ENCODE measurements around the gene ME3.
"Not testable (repeated sequence)": the region's sequence is repeated elsewhere in the genome, so short reads cannot be mapped to it uniquely, and the experiment has no call there.

ME3 gene

GRCh38 chr11:86558841-86559240, 113.6 kb downstream of the ME3 start:
- no peak for DNase-seq (ENCODE audit: low read depth in 2 of 2)

GRCh38 chr11:86558207-86558606, 114.2 kb downstream of the ME3 start:
- no peak for DNase-seq (ENCODE audit: low read depth in 2 of 2)

GRCh38 chr11:86555866-86556265, 116.5 kb downstream of the ME3 start:
- DNase-seq (ENCODE audit: low read depth in 2 of 2) = no peak

DNA sequence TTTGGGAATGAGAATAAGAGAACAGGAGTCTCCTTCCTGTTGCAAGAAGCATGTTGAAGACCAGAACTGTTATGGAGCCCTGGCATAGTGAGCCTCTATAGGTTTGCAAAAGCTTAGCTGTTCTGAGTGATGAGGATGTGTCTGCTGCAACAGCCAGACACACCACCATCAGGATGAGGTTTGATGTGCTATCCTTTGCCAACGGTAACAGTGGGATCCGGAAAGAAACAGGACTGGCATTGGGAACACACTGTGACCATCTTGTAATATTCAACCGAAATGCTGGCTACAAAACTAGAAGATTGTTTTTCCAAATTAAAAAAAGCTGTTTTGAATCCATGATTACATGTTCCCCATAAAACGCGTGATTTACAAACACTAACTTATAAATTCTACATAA, 117.0 kb downstream of the ME3 start:
- no peak for DNase-seq (ENCODE audit: low read depth in 2 of 2)

DNA sequence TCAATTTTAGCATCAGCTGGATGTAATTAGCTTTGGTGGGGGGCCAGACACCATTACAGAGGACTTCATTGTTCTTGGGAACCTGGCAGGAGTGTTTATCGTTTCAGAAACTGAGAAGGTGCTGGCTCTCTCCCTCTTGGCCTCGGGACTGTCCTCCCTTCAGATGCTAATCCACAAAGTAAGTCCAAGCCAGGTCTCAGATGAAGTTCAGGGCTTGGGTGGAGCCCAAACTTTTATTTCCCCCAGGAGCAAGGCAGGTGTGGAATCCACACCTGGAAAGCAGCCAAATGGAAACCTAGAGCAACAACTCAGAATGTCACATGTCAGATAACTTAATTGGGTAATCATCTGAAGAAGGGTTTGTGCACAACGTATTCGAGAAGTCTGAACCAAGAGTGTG, 119.2 kb downstream of the ME3 start:
- no peak for DNase-seq (ENCODE audit: low read depth in 2 of 2)

DNA sequence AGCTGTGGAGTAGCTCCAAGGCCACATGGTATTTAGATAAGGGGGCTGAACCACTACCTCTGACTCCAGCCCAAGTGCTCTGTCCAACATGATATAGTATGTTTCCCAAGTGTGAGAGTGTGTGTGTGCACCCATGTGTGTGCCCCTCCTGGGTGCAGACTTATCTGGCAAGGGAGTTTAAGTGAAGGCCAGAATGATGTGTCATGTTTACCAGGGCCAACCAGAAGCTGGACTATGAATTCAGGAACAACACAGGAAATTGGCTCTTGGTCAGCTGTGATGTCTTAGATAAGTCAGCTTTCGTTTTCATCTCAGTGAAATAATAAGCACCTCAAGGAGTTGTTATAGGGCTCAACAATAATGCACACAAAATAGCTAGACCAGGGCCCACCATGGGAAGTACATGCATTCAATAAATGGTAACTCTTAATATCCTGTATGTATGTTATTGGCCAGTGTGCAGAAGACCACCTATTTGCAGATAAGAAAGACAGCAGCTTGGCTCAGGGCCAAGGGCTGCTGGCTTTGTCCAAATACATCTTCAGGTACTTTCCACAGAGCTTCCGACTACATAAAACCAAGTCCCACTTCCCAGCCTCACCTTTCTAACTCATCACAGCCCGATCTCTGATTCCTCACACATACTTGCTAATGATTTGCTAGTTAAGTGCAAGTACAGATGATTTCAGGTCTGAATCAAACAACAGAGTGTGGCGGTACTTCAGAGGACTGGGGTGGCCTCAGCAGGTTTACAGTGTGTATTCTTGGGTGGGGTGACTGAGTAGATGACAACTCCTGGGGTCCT, 120.9 kb downstream of the ME3 start:
- no peak for DNase-seq (ENCODE audit: low read depth in 2 of 2)

- DNase-seq (ENCODE audit: low read depth in 2 of 2) = no peak
Observed at GRCh38 chr11:86550757-86551156, 121.7 kb downstream of the ME3 start.

DNA sequence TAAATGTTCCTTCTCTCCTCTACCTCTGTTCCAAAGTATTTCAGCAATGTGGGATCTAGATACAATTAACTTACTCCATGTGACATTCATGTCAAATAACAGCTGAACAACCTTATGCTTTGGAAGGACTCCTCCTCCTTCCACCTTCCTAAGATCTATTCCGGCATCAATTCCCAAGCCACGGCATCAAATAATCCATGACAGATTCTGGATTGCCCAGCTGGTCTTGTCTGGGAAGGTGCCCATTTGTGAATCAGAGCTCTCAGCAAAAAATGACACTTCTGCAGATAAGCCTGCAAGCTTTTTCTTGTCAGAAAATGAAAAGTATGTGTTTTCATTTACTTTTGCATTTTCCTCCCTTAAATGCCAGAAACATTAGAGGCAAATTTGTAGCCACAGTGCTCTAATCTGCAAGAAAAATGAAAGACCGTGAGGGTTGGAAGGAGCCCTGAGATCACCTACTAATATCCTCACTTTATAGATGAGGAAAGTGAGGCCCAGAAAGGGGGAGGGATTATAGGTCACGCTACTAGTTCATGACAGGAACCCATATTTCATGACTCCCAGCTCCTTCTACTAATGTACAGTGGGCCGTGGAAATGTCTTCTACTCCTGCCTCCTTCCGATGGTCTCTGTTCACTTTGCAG, 124.0 kb downstream of the ME3 start:
- DNase-seq (ENCODE audit: low read depth in 2 of 2) = no peak

DNA sequence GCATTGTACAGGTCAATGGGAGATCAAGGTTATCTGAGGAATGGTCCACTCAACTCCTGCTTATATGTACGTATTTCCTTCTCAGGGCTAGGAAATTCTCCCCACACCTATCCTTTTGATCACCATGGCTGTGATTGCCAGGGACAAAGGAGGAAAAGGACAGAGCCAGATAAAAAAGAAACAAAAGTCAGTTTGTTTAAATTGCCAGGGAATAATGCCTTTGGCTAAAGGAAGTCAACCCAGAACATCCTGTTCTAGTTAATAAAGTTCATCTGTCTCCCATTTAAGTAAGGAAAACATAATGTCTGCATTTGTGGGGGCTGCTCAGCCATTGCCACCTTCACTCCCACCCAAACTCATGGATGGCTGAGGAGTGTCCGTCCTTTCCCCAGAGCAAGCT, 124.7 kb downstream of the ME3 start:
- DNase-seq (ENCODE audit: low read depth in 2 of 2) = no peak

DNA sequence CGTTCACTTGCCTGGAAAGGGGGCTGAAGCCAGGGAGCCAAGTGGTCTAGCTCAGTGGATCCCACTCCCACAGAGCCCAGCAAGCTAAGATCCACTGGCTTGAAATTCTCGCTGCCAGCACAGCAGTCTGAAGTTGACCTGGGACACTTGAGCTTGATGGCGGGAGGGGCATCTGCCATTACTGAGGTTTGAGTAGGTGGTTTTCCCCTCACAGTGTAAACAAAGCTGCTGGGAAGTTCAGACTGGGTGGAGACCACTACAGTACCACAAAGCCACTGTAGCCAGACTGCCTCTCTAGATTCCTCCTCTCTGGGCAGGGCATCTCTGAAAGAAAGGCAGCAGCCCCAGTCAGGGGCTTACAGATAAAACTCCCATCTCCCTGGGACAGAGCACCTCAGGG, 131.1 kb downstream of the ME3 start:
- not testable (repeated sequence) for DNase-seq (ENCODE audit: low read depth in 2 of 2)

GRCh38 chr11:86538223-86538548, 134.2 kb downstream of the ME3 start:
- no peak for DNase-seq (ENCODE audit: low read depth in 2 of 2)

GRCh38 chr11:86537541-86538222, 134.7 kb downstream of the ME3 start:
- no peak for DNase-seq (ENCODE audit: low read depth in 2 of 2)

DNA sequence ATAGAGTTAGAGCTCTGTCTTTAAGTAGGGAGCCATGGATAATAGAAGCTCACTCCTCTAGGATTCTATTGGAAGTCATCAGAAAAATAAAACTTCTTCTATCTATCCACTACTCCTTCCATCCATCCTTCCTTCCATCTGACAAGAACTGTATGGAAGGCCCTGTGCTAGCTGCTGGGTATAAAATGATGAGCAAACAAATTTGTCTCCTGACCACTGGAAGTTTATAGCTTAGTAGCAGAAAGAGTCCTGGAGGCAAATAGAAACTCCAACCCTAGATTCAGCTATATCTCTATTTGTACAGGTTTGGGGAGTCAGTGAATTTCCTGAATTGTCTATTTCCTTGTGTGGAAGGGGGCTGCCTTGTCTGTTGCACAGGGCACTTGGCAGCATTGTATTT, 136.6 kb downstream of the ME3 start:
- DNase-seq (ENCODE audit: low read depth in 2 of 2) = no peak

DNA sequence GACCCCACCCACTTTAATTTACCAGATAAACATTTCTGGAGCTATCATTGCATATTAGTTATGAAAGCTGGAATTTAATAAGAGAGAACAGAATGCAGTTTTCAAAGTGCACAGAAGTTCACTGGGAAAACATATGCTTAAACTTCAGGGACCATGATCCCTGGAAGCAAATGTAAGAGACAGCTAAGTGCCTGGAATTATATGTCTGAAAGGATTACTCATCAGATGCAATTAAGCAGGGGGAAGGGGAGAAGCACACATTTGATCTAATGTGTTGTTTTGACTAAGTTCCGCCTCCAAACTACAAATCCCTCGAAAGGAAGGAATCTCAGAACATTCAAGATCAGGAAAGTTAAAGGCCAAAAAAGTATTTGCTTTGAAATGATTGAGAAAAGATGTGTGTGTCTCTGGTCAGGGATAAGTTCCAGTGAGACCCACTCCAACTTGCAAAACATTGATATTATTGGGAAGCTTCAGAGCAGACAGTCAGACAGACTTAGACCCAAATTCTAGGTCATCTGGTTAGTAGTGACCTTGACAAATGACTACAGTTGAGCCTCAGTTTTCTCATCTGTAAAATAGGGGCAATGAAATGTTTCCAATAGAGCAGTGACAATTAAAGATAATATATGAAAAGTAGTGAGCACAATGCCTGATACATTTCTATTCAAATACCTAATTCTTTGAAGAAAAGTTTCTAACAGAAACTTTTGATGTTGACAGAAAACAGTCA, 147.6 kb downstream of the ME3 start:
- DNase-seq (ENCODE audit: low read depth in 2 of 2) = no peak

- DNase-seq (ENCODE audit: low read depth in 2 of 2) = no peak
Observed at GRCh38 chr11:86523738-86524619, 148.4 kb downstream of the ME3 start.

DNA sequence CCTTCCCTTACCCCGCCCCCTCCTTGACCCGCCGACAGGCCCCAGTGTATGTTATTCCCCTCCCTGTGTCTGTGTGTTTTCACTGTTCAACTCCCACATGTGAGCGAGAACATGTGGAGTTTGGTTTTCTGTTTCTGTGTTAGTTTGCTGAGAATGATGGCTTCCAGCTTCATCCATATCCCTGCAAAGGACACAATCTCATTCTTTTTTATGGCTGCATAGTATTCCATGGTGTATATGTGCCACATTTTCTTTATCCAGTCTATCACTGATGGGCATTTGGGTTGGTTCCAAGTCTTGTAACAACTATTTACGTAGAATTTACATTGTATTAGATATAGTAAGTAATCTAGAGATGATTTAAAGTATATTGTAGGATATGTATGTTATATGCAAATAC, 149.9 kb downstream of the ME3 start:
- not testable (repeated sequence) for DNase-seq (ENCODE audit: low read depth in 2 of 2)

DNA sequence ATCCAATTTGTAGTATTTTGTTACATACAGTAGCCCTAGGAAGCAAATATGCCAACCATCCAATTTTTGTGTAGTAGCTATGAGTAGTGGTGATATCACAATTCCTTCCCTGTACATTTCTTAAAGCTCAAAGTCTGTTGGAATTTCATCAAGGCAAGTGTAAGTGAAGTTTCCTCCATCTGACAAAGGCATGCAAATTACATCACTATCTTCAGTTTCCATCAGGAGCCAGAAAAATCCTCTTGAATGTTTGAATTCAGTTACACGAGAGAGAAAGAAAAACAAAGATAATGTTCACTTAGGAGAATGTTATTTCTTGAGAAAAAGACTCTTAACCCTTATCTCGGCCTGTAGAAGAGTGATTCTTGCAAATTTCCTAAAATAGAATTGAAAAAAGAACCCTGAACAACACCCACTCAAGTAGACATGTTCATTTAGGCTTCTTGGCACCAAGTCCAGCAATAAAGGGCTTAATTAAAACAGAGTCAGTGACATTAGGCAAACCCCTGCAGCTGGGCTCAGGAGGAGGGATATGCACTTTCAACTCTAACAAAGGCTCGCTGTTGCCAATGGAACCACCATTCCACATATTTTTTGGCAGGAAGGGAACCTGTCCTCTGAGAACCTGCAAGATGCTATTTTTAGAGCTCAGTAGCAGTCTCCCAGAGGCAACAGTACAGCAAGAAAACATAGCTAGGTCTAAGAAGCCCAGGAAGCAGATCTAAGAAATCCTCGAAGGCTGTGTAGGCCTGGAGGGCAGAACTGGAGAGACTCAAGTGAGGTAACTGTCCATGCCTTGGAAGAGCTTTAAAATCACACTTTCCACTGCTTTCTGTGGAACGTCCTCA, 153.1 kb downstream of the ME3 start:
- no peak for DNase-seq (ENCODE audit: low read depth in 2 of 2)

DNA sequence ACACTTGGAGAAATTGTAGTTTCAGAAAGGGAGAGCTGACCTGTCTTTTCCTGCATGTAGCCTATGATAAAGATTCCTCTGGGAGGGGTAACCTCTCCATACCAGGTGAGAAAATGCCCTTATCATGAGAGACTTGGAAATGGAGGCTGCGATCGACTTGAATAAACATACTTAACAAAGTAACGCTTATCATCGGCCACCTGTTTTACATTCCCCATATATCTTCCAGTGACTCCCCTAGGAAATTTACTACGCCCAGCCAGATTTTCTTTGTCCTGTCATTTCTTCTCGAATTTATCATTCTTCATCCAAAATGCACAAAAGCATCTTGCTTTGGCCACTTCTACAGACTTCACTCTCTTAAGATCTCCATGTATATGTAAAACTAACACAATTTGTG, 154.2 kb downstream of the ME3 start:
- DNase-seq (ENCODE audit: low read depth in 2 of 2) = no peak

GRCh38 chr11:86517557-86517956, 154.9 kb downstream of the ME3 start:
- DNase-seq (ENCODE audit: low read depth in 2 of 2) = no peak

GRCh38 chr11:86515297-86516094, 156.9 kb downstream of the ME3 start:
- no peak for DNase-seq (ENCODE audit: low read depth in 2 of 2)
